HepG2 (cell line): Measurements from ENCODE around the gene SULT2B1. TPM values are rescaled to one million over a fixed set of nuclear protein-coding genes. Genes with fewer than 3 reads are reported as not detected.

Experiments
- AGO2 ChIP-seq: fragments of 200-400 bp; formaldehyde crosslinking; optimal IDR thresholded peaks from 2 replicates; pipeline ENCODE3; 2017; ENCODE audit warnings: mild to moderate bottlenecking, low read depth, low read length, moderate library complexity
- ATF1 ChIP-seq: IDR thresholded peaks from 2 replicates; pipeline ENCODE4 v1.6.1; 2016; ENCODE audit warnings: mild to moderate bottlenecking, control low read depth
- CHD4 ChIP-seq: fragments of 200-600 bp; sonication (generic); IDR thresholded peaks from 2 replicates; pipeline ENCODE4 v1.7.0; 2017; ENCODE audit warnings: mild to moderate bottlenecking, low read length, borderline replicate concordance
- ETV5 ChIP-seq: IDR thresholded peaks from 2 replicates; pipeline ENCODE4 v1.6.1; 2018; ENCODE audit warnings: missing biosample characterization, missing genetic modification reagents, inconsistent platforms, borderline replicate concordance
- FOXJ3 ChIP-seq: sonication (generic); formaldehyde crosslinking; IDR thresholded peaks from 2 replicates; pipeline ENCODE4 v1.4.0; 2020; ENCODE audit warnings: missing genetic modification reagents, mild to moderate bottlenecking, borderline replicate concordance
- FOXO1 ChIP-seq: sonication (generic); formaldehyde crosslinking; IDR thresholded peaks from 2 replicates; pipeline ENCODE4 v1.4.0; 2020; ENCODE audit warnings: missing genetic modification reagents
- FOXP4 ChIP-seq: sonication (generic); formaldehyde crosslinking; IDR thresholded peaks from 2 replicates; pipeline ENCODE4 v1.4.0; 2020; ENCODE audit warnings: missing genetic modification reagents
- HNRNPH1 ChIP-seq: fragments of 200-400 bp; formaldehyde crosslinking; optimal IDR thresholded peaks from 2 replicates; pipeline ENCODE3; 2017; ENCODE audit warnings: mild to moderate bottlenecking, low read depth, low read length
- KDM5B ChIP-seq: sonication (generic); formaldehyde crosslinking; IDR thresholded peaks from 2 replicates; pipeline ENCODE4 v1.4.0; 2020; ENCODE audit warnings: missing genetic modification reagents, mild to moderate bottlenecking, borderline replicate concordance
- MED1 ChIP-seq: sonication (generic); formaldehyde crosslinking; IDR thresholded peaks from 2 replicates; pipeline ENCODE4 v1.4.0; 2020; ENCODE audit warnings: missing genetic modification reagents
- MED8 ChIP-seq: sonication (generic); formaldehyde crosslinking; IDR thresholded peaks from 2 replicates; pipeline ENCODE4 v1.8.1; 2023; ENCODE audit warnings: mild to moderate bottlenecking, missing genetic modification reagents; ENCODE audit not compliant: insufficient replicate concordance
- PITX1 ChIP-seq: sonication (generic); formaldehyde crosslinking; IDR thresholded peaks from 2 replicates; pipeline ENCODE4 v1.5.1; 2020; ENCODE audit warnings: mild to moderate bottlenecking, missing genetic modification reagents
- POLR2A ChIP-seq, 2 experiments: IDR thresholded peaks; 2 replicates each; pipeline ENCODE4 v1.6.1; 2011; ENCODE audit warnings: low read depth in 2 of 2, low read length in 2 of 2, mild to moderate bottlenecking in 1 of 2, moderate library complexity in 1 of 2; ENCODE audit not compliant: insufficient read depth in 1 of 2
- RBM22 ChIP-seq: fragments of 200-400 bp; formaldehyde crosslinking; optimal IDR thresholded peaks from 2 replicates; pipeline ENCODE3; 2017; ENCODE audit warnings: mild to moderate bottlenecking, low read length, moderate library complexity
- RCOR2 ChIP-seq: IDR thresholded peaks from 2 replicates; pipeline ENCODE4 v1.6.1; 2016; ENCODE audit warnings: missing biosample characterization, missing genetic modification reagents
- ZFP62 ChIP-seq: sonication (generic); formaldehyde crosslinking; IDR thresholded peaks from 2 replicates; pipeline ENCODE4 v1.4.0; 2020; ENCODE audit warnings: missing genetic modification reagents
- ZFY ChIP-seq: sonication (generic); formaldehyde crosslinking; IDR thresholded peaks from 2 replicates; pipeline ENCODE4 v1.4.0; 2020; ENCODE audit warnings: missing genetic modification reagents
- ZIK1 ChIP-seq: sonication (generic); formaldehyde crosslinking; IDR thresholded peaks from 2 replicates; pipeline ENCODE4 v1.5.0; 2020; ENCODE audit warnings: mild to moderate bottlenecking, low read depth, missing genetic modification reagents, borderline replicate concordance
- ZNF143 ChIP-seq: sonication (generic); formaldehyde crosslinking; IDR thresholded peaks from 2 replicates; pipeline ENCODE4 v1.4.0; 2020; ENCODE audit warnings: missing genetic modification reagents
- ZNF17 ChIP-seq: sonication (generic); formaldehyde crosslinking; IDR thresholded peaks from 2 replicates; pipeline ENCODE4 v1.5.0; 2020; ENCODE audit warnings: mild to moderate bottlenecking, missing genetic modification reagents
- ZNF18 ChIP-seq: sonication (generic); formaldehyde crosslinking; IDR thresholded peaks from 2 replicates; pipeline ENCODE4 v1.8.0; 2022; ENCODE audit warnings: mild to moderate bottlenecking, missing genetic modification reagents; ENCODE audit not compliant: insufficient replicate concordance
- ZNF343 ChIP-seq: sonication (generic); formaldehyde crosslinking; IDR thresholded peaks from 2 replicates; pipeline ENCODE4 v1.4.0; 2020; ENCODE audit warnings: mild to moderate bottlenecking, missing genetic modification reagents
- ZNF687 ChIP-seq: sonication (generic); formaldehyde crosslinking; IDR thresholded peaks from 2 replicates; pipeline ENCODE4 v1.5.1; 2020; ENCODE audit warnings: mild to moderate bottlenecking, missing genetic modification reagents, moderate library complexity
- ZNF816 ChIP-seq: sonication (generic); formaldehyde crosslinking; IDR thresholded peaks from 2 replicates; pipeline ENCODE4 v1.8.0; 2022; ENCODE audit warnings: missing genetic modification reagents, mild to moderate bottlenecking, borderline replicate concordance
- polyA plus RNA-seq, 8 experiments: library from polyadenylated mRNA; depleted of rRNA in 3 of 8; stranded (reverse) in 7 of 8; unstranded in 1 of 8; fragments of >200 nt; fragmentation: Illumina TruSeq in 4 of 8; extraction: Trizol in 4 of 8; gene quantifications; 2 replicates each; pipeline versions ENCODE4 v1.2.1 to v1.2.3, GENCODE V29; 2011 to 2016; ENCODE audit warnings: low read depth in 4 of 8, missing spikeins in 1 of 8, mixed read lengths in 1 of 8; ENCODE audit not compliant: insufficient read depth in 1 of 8
- total RNA-seq, 5 experiments: library from RNA; depleted of rRNA; stranded (reverse); fragments of >200 nt; fragmentation: Illumina TruSeq; extraction: Trizol; gene quantifications; 2 replicates each; pipeline ENCODE4 v1.2.3, GENCODE V29; 2016; ENCODE audit warnings: low read depth in 1 of 5

The SULT2B1 gene
- total and polyA plus RNA-seq, 2 of the 13 experiments (the other 11 are each of a cell fraction or from before 2014, with no cell fraction given), result 0.13 TPM; not detected in 1

- TF ChIP-seq FOXO1 (CRISPR knock-in tag) (0 out of 2 replicates have a peak, but pooled peaks have one; percentile 10), FOXP4 (CRISPR knock-in tag) (peak; percentile 14; the same call in 1 of the 2 replicates), ZFY (CRISPR knock-in tag) (no peak), PITX1 (CRISPR knock-in tag) (peak; percentile 58; the same call in 1 of the 2 replicates), ZIK1 (CRISPR knock-in tag) (no peak), CHD4 (peak; percentile 95; the same call in 1 of the 2 replicates), AGO2 (no peak), ZNF343 (no peak), POLR2A (IDR thresholded peaks at IDR 0.05; ENCODE audit: insufficient read depth in 1 of 2, low read depth in 2 of 2, low read length in 2 of 2) (no peak), ZNF143 (CRISPR knock-in tag) (no peak), HNRNPH1 (no peak), ETV5 (CRISPR knock-in tag) (peak; percentile 14; the same call in 1 of the 2 replicates), MED8 (CRISPR knock-in tag) (no peak), KDM5B (CRISPR knock-in tag) (no peak), ATF1 (no peak), FOXJ3 (CRISPR knock-in tag) (no peak), RBM22 (no peak), ZNF816 (CRISPR knock-in tag) (no peak), ZNF17 (no peak), ZNF687 (CRISPR knock-in tag) (peak; percentile 77), ZFP62 (no peak), RCOR2 (CRISPR knock-in tag) (peak; percentile 74), ZNF18 (CRISPR knock-in tag) (no peak), MED1 (0 out of 2 replicates have a peak, but pooled peaks have one; percentile 24)
Observed at GRCh38 chr19:48588670-48589401, 36.9 kb downstream of the SULT2B1 start (continued).
